HUES48 (cell line): Measurements from ENCODE around the gene SIAE.

ENCODE experiments used
- H3K27ac ChIP-seq: one replicate; pipeline ENCODE4 v1.7.0; 2013; ENCODE audit warnings: low read depth, low read length, inconsistent platforms
- H3K27me3 ChIP-seq: 2 replicates; pipeline ENCODE4 v1.6.1; 2013; ENCODE audit warnings: mild to moderate bottlenecking, low read length; ENCODE audit not compliant: control insufficient read depth, insufficient read depth
- H3K36me3 ChIP-seq: 2 replicates; pipeline ENCODE4 v1.6.1; 2013; ENCODE audit warnings: low read length; ENCODE audit not compliant: control insufficient read depth, insufficient read depth
- H3K4me1 ChIP-seq: 2 replicates; pipeline ENCODE4 v1.6.1; 2013; ENCODE audit warnings: mild to moderate bottlenecking, low read length; ENCODE audit not compliant: control insufficient read depth, insufficient read depth
- H3K4me3 ChIP-seq: 2 replicates; pipeline ENCODE4 v1.5.1; 2013; ENCODE audit warnings: mild to moderate bottlenecking, low read depth, low read length
- H3K9ac ChIP-seq: 2 replicates; pipeline ENCODE4 v1.6.1; 2013; ENCODE audit warnings: mild to moderate bottlenecking, low read depth, low read length, moderate library complexity
- H3K9me3 ChIP-seq: 2 replicates; pipeline ENCODE4 v1.6.1; 2013; ENCODE audit warnings: low read length; ENCODE audit not compliant: control insufficient read depth, insufficient read depth

Gene SIAE

GRCh38 chr11:124602193-124602592 is 71.3 kb downstream of the SIAE start:
- no peak overlapping the region for H3K4me3 ChIP-seq
- no peak overlapping the region for H3K9ac ChIP-seq
- no peaks in the 10 kb centered on the region for H3K36me3 ChIP-seq
- H3K4me1 ChIP-seq = peaks cover 12% of the 10 kb centered on the region
- no peaks in the 10 kb centered on the region for H3K9me3 ChIP-seq
- H3K27me3 ChIP-seq = no peaks in the 10 kb centered on the region
- no peak overlapping the region for H3K27ac ChIP-seq

- H3K4me3 ChIP-seq = no peak overlapping the region
- H3K36me3 ChIP-seq = no peaks in the 10 kb centered on the region
- no peaks in the 10 kb centered on the region for H3K9me3 ChIP-seq
- no peak overlapping the region for H3K27ac ChIP-seq
- H3K27me3 ChIP-seq = no peaks in the 10 kb centered on the region
- H3K4me1 ChIP-seq = peaks cover 12% of the 10 kb centered on the region
- no peak overlapping the region for H3K9ac ChIP-seq
These were observed 72.8 kb downstream of the SIAE start for GRCh38 chr11:124600621-124601320.

GRCh38 chr11:124597626-124598025 is 75.9 kb downstream of the SIAE start:
- Histone ChIP-seq H3K9ac (no peak overlapping the region), H3K27ac (no peak overlapping the region), H3K9me3 (no peaks in the 10 kb centered on the region), H3K4me3 (no peak overlapping the region), H3K36me3 (no peaks in the 10 kb centered on the region), H3K4me1 (peaks cover 12% of the 10 kb centered on the region), H3K27me3 (no peaks in the 10 kb centered on the region)

- Histone ChIP-seq H3K9me3 (no peaks in the 10 kb centered on the region), H3K4me1 (0 out of 2 replicates have a peak, but pooled peaks cover under 1% of the 10 kb centered on the region), H3K9ac (no peak overlapping the region), H3K27ac (no peak overlapping the region), H3K36me3 (no peaks in the 10 kb centered on the region), H3K4me3 (no peak overlapping the region), H3K27me3 (no peaks in the 10 kb centered on the region)
These were observed 78.2 kb downstream of the SIAE start for GRCh38 chr11:124595302-124595701.

GRCh38 chr11:124592627-124593026 is 80.9 kb downstream of the SIAE start:
- Histone ChIP-seq H3K27ac (no peak overlapping the region), H3K36me3 (no peaks in the 10 kb centered on the region), H3K9me3 (no peaks in the 10 kb centered on the region), H3K4me3 (no peak overlapping the region), H3K9ac (no peak overlapping the region), H3K27me3 (no peaks in the 10 kb centered on the region), H3K4me1 (no peaks in the 10 kb centered on the region)

- no peaks in the 10 kb centered on the region for H3K36me3 ChIP-seq
- no peaks in the 10 kb centered on the region for H3K27me3 ChIP-seq
- no peak overlapping the region for H3K9ac ChIP-seq
- no peak overlapping the region for H3K27ac ChIP-seq
- no peaks in the 10 kb centered on the region for H3K4me1 ChIP-seq
- no peak overlapping the region for H3K4me3 ChIP-seq
- no peaks in the 10 kb centered on the region for H3K9me3 ChIP-seq
These were observed 82.1 kb downstream of the SIAE start for GRCh38 chr11:124591430-124591829.

GRCh38 chr11:124586238-124586860 is 87.2 kb downstream of the SIAE start:
- Histone ChIP-seq H3K36me3 (no peaks in the 10 kb centered on the region), H3K27me3 (no peaks in the 10 kb centered on the region), H3K27ac (no peak overlapping the region), H3K4me1 (no peaks in the 10 kb centered on the region), H3K9ac (no peak overlapping the region), H3K9me3 (no peaks in the 10 kb centered on the region), H3K4me3 (no peak overlapping the region)

GRCh38 chr11:124584681-124585372 is 88.7 kb downstream of the SIAE start:
- Histone ChIP-seq H3K27me3 (no peaks in the 10 kb centered on the region), H3K36me3 (no peaks in the 10 kb centered on the region), H3K4me3 (no peak overlapping the region), H3K27ac (no peak overlapping the region), H3K9ac (no peak overlapping the region), H3K4me1 (no peaks in the 10 kb centered on the region), H3K9me3 (no peaks in the 10 kb centered on the region)

GRCh38 chr11:124583781-124584180 is 89.8 kb downstream of the SIAE start:
- H3K36me3 ChIP-seq = no peaks in the 10 kb centered on the region
- H3K4me1 ChIP-seq = no peaks in the 10 kb centered on the region

More at GRCh38 chr11:124583781-124584180, 89.8 kb downstream of the SIAE start:
- Histone ChIP-seq H3K4me3 (no peak overlapping the region), H3K27ac (no peak overlapping the region), H3K9ac (no peak overlapping the region), H3K9me3 (no peaks in the 10 kb centered on the region), H3K27me3 (no peaks in the 10 kb centered on the region)
